ACC112 (cell line): ENCODE data around the gene TTC9C.
"Not testable (repeated sequence)": the region's sequence is repeated elsewhere in the genome, so short reads cannot be mapped to it uniquely, and the experiment has no call there.

Experiments
- H2AFZ ChIP-seq: fragments of 200-600 bp; sonication (generic); one replicate; pipeline ENCODE4 v1.6.0; 2017; ENCODE audit warnings: antibody characterized with exemption, low read length; ENCODE audit not compliant: unreplicated experiment
- H3K27ac ChIP-seq: fragments of 200-600 bp; sonication (generic); 2 replicates; pipeline ENCODE4 v1.5.1; 2014; ENCODE audit warnings: low read depth, mild to moderate bottlenecking, antibody characterized with exemption, low read length, moderate library complexity
- H3K27me3 ChIP-seq: fragments of 200-600 bp; sonication (generic); 2 replicates; pipeline ENCODE4 v1.6.1; 2014; ENCODE audit warnings: mild to moderate bottlenecking, antibody characterized with exemption, low read length, moderate library complexity, mixed read lengths; ENCODE audit not compliant: insufficient read depth
- H3K36me3 ChIP-seq: fragments of 200-600 bp; sonication (generic); 2 replicates; pipeline ENCODE4 v1.6.1; 2016; ENCODE audit warnings: mild to moderate bottlenecking, antibody characterized with exemption, low read length, moderate library complexity, mixed read lengths; ENCODE audit not compliant: insufficient read depth
- H3K4me1 ChIP-seq: fragments of 200-600 bp; sonication (generic); one replicate; pipeline ENCODE4 v1.6.1; 2016; ENCODE audit warnings: low read length, mixed read lengths; ENCODE audit not compliant: insufficient read depth, unreplicated experiment, control insufficient read depth
- H3K4me3 ChIP-seq: fragments of 200-600 bp; sonication (generic); 2 replicates; pipeline ENCODE4 v1.5.1; 2014; ENCODE audit warnings: mild to moderate bottlenecking, low read depth, low read length
- H3K79me2 ChIP-seq: fragments of 200-600 bp; sonication (generic); one replicate; pipeline ENCODE4 v1.6.0; 2016; ENCODE audit warnings: low read length; ENCODE audit not compliant: control insufficient read depth, unreplicated experiment, insufficient read depth

The TTC9C gene, protein sequence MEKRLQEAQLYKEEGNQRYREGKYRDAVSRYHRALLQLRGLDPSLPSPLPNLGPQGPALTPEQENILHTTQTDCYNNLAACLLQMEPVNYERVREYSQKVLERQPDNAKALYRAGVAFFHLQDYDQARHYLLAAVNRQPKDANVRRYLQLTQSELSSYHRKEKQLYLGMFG

DNA sequence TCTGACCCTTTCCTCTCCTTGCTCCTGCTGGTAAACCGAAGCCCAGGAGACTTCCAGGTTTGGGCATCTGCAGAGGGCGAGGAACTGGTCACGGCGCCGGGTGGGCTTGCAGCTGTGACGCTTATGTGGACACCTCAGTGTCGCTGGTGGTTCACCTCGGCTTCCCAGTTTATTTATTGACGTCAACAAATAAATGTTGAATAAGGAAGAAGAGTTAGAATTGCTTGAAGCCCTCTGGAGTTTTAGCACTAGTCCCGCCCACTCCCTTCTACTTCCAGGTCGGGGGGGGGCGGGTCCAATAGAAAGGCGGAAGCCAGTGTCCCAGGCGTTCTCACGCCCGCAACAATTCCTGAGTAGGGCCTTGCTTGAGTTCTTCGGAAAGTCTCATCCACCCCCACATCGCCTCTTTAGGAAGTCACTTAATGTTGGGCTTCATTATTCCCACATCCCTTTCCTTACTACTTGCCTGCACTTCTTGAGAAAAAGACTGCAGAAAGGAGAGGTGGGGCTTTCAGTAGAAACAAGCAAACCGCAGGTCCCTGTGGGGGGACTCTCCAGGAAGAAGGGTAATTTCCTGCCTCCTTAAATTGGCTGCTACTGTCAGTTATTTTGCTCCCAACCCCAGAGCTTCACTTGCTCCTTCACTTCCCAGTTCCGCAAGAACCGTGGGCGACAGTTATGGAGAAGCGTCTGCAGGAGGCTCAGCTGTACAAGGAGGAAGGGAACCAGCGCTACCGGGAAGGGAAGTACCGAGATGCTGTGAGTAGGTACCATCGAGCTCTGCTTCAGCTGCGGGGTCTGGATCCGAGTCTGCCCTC is at the start of gene TTC9C:
Gene TTC9C, plus strand, starts transcription at position 316 of the 818 bp plus-strand sequence. Its CDS starts 363 bp downstream, at position 679.
- H2AFZ ChIP-seq = peak within 1 kb of the TSS; percentile 98

DNA sequence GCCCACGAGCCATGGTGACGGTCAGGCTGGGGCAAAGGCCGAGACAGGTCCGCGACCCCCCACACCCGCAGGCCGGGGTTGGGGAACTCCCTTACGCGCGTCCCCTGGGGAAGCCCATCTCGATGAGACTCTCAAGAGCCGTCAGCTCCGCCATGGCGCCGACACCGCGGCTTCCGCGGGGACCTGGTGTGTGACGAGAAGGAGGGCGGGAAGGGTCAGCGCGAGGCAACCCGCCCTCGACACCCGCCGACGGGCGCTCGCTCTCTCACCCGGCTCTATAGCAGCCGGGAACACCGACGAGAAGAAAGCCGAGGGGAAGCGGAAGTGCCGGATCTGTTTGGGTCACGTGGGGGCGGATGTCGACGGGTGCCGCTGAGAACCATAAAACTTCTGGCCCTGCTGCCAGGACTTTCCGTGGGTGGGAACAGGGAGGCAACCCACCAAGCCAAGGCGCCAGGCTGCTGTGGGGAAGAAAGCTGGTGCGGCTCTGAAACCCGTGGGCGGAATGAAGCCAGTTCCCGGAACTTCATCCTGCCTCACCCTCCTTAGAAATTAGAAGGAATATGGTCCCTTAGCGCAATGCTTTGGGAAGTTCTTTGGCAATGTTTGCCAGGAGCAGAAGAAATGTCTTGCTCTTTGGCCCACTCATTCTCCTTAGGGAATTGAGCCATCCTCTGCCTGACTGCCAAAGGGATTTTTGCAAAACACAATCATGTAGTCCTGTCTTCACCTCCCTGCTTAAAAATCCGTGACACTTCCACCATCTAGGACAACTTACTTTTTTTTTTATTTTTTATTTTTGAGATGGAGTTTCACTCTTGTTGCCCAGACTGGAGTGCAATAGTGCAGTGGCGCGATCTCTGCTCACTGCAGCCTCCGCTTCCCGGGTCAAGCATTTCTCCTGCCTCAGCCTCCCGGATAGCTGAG is 49.3 kb upstream of the TTC9C start, which contains the start of gene UBXN1:
Gene UBXN1, minus strand, starts transcription at position 304 of the 927 bp plus-strand sequence. Its CDS starts 150 bp downstream, at position 154.
- H3K4me1 ChIP-seq = peaks cover 19% of the 10 kb centered on the region
- no peaks in the 10 kb centered on the region for H3K27me3 ChIP-seq
- H2AFZ ChIP-seq = peak within 1 kb of the TSS; percentile 70
- peak within 1 kb of the TSS; percentile 99 for H3K4me3 ChIP-seq
- no peaks in the 10 kb centered on the region for H3K36me3 ChIP-seq
- peak within 1 kb of the TSS; percentile 83 for H3K27ac ChIP-seq
- peaks cover 13% of the 10 kb centered on the region for H3K79me2 ChIP-seq

More for the DNA sequence above, at the start of gene TTC9C:
- Histone ChIP-seq H3K27ac (peak within 1 kb of the TSS; percentile 90), H3K36me3 (peaks cover 29% of the 10 kb centered on the region), H3K4me1 (peaks cover 20% of the 10 kb centered on the region), H3K79me2 (peaks cover 64% of the 10 kb centered on the region), H3K27me3 (no peaks in the 10 kb centered on the region), H3K4me3 (peak within 1 kb of the TSS; percentile 99)

DNA sequence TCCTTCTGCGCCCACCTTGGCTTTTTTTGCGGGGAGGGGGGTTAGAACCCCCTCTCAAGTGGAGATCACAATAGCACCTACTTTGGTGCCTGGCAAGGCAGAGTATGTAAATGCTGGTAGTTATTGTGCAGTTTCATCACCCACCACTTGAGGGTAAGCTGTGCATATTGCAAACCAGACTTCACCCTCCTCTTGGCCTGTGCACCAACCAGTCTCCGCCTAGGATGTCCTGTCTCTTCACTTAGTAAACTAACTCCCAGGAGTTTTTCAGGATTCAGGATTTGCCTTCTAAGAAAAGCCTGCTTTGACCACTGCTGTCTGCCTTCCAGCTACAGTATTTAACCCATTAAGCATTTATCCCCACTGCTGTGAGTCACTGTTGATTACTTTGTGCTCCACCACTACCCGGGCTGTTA is 47.5 kb upstream of the TTC9C start:
- no peak overlapping the region for H3K27ac ChIP-seq
- H3K4me3 ChIP-seq = no peak overlapping the region
- H2AFZ ChIP-seq = peak overlapping the region; percentile 36
- H3K36me3 ChIP-seq = no peaks in the 10 kb centered on the region
- H3K27me3 ChIP-seq = no peaks in the 10 kb centered on the region
- H3K4me1 ChIP-seq = peaks cover 19% of the 10 kb centered on the region
- peaks cover 12% of the 10 kb centered on the region for H3K79me2 ChIP-seq

DNA sequence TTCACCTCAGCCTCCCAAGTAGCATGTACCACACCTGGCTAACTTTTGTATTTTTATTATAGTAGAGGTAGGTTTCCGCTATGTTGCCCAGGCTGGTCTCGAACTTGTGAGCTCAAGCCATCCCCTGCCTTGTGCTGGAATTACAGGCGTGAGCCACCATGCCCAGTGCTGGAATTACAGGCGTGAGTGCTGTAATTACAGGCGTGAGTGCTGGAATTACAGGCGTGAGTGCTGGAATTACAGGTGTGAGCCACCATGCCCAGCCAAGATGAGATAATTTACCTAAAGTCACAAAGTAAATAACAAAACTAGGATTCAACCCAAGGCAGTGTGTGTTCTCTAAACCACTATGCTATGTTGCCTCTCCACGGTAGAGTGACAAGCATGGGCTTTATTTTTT is 45.8 kb upstream of the TTC9C start:
- peaks cover 12% of the 10 kb centered on the region for H3K79me2 ChIP-seq
- H3K36me3 ChIP-seq = no peaks in the 10 kb centered on the region
- H3K27ac ChIP-seq = no peak overlapping the region
- H3K27me3 ChIP-seq = no peaks in the 10 kb centered on the region
- H3K4me3 ChIP-seq = no peak overlapping the region
- H3K4me1 ChIP-seq = peaks cover 14% of the 10 kb centered on the region
- no peak overlapping the region for H2AFZ ChIP-seq

DNA sequence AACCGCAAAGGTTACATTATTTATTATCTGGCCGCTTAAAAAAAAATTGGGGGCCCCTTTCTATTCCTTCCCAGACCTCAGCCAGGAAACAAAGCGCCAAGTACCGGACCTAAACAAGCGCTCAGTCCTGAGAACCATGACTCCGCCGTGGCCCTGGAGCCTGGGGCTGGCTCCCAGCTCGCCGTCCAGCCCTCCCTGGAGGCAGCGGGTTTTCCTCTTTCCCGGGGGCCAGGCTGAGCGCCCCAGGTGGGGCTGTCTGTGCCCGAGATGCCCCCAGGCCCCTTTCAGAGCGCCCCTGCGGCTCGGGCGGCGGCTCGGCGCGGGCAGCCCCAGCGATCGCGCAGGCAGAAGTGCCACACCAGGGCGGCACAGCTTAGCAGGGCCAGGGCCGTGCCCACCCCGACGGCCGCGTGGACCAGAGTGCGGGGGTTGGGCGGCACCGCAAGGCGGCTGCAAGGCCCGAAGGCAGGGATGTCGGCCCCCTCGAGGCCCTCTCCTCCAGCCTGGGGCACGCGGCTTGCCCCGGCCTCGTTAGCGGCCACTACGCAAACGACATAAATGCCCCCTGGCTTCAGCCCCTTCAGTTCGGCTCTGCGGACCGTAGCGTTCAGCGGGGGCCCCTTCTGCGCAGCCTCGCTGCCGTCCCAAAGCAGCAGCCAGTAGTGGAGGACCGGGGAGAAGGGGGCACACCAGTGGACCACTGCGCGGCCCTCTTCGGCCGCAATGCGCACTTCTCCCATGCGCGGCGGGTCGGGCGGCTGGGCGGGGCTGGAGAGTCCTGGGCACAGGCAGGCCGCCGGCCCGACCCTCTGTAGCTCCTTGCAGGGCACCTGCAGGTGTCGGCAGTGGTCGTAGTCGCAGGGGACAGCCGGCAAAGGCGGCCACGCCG is 40.5 kb upstream of the TTC9C start:
- H3K4me1 ChIP-seq = peaks cover 15% of the 10 kb centered on the region
- no peak overlapping the region for H2AFZ ChIP-seq
- H3K4me3 ChIP-seq = no peak overlapping the region
- peaks cover 12% of the 10 kb centered on the region; the same call in 1 of the 2 replicates for H3K36me3 ChIP-seq
- H3K79me2 ChIP-seq = no peaks in the 10 kb centered on the region
- H3K27ac ChIP-seq = no peak overlapping the region
- no peaks in the 10 kb centered on the region for H3K27me3 ChIP-seq

DNA sequence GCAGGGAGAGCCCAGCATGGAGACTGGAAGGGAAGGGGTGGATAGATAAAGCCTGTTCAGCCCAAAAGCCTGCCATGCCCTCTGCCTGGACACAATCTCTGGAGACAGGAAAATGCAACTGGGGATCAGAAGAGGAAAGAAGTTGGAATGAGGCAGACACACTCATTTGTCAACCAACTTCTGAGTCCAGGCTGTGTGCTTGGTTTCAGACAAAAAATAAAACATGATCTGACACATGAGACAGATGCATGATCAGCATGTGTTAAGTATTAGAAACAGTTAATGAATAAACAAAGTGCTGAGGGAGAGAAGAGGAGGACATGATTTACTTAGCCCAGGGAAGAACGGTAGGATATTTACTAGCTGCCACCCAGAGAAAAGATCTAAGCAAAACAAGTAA is 39.8 kb upstream of the TTC9C start:
- no peak overlapping the region for H3K4me3 ChIP-seq

DNA sequence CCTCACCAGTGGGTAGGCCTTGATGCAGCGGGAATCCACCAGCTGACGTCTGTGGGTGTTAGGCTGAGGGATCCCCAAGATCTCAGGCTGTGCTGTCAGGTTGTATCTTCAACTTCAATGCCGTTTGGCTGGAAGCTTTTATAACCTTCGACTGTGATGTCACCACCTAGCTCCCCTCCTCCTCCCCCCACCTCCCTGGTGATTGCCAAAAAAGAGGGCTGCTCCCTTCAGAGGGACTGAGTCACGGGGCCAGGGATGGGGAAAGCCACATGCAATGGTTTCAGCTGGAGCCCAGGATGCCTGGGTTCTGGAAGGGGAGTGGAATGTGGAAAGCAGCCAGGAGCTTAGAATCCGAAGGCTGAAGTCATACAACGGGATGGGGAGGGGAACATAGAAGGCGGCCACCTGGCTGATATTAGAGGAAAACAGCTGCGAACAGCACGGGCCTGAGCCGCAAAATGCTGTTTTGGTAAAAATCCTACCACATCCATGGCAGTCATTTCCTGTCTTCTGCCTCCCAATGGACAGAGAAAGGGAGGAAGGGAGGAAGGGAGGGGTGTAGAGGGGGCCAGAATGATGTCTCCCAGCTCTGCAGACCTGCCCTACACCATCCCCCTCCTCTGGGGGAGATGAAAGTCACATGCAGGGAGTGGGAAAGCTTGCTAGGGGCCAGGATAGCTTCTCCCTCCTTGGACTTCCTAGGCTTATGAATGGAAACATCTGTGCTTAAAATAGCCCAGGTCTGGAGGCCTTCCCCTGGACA is 38.7 kb upstream of the TTC9C start, which contains the start of gene LRRN4CL:
Gene LRRN4CL, minus strand, starts transcription at position 110 of the 763 bp plus-strand sequence. CDS start 1,022 bp downstream, outside the sequence.
- peaks cover 15% of the 10 kb centered on the region; the same call in 1 of the 2 replicates for H3K36me3 ChIP-seq
- no peaks in the 10 kb centered on the region for H3K27me3 ChIP-seq
- H3K79me2 ChIP-seq = no peaks in the 10 kb centered on the region
- H3K27ac ChIP-seq = peak within 1 kb of the TSS; percentile 16; the same call in 1 of the 2 replicates
- H3K4me3 ChIP-seq = peak within 1 kb of the TSS; percentile 9; the same call in 1 of the 2 replicates
- peaks cover 15% of the 10 kb centered on the region for H3K4me1 ChIP-seq
- no peak within 1 kb of the TSS for H2AFZ ChIP-seq

More for the DNA sequence above, 39.8 kb upstream of the TTC9C start:
- Histone ChIP-seq H2AFZ (no peak overlapping the region), H3K79me2 (no peaks in the 10 kb centered on the region), H3K4me1 (peaks cover 15% of the 10 kb centered on the region), H3K36me3 (peaks cover 15% of the 10 kb centered on the region; the same call in 1 of the 2 replicates), H3K27ac (no peak overlapping the region), H3K27me3 (no peaks in the 10 kb centered on the region)

DNA sequence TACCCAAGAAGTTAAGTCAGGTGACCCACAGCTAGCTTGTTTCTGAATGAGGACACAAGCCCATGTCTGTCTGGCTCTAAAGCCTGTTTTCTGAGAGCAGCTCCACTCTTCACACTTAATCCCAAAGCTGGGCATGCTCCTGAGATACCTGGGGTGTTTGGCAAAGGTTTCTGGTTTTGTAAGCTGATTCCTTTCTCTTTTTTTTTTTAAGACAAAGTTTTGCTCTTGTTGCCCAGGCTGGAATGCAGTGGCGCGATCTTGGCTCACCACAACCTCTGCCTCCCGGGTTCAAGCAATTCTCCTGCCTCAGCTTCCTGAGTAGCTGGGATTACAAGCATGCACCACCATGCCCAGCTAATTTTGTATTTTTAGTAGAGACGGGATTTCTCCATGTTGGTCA is 34.7 kb upstream of the TTC9C start:
- H3K79me2 ChIP-seq, H3K4me3 ChIP-seq, H3K27me3 ChIP-seq, H3K27ac ChIP-seq, H2AFZ ChIP-seq: not testable (repeated sequence)
- Histone ChIP-seq H3K36me3 (peaks cover 15% of the 10 kb centered on the region; the same call in 1 of the 2 replicates), H3K4me1 (peaks cover 15% of the 10 kb centered on the region)
